Stimulated activated CD4-positive, alpha-beta T cell treated with anti-CD3 and anti-CD28 coated beads, Interleukin-15, amount 100 ng/mL, for 48 hours (primary cell): ENCODE results near the gene LMAN1L.

Experiments used
- DNase-seq, 2 donors: peaks; one replicate each; pipeline ENCODE4 v3.0.0-alpha.2; 2020; ENCODE audit warnings: low read depth in 2 of 2

LMAN1L gene

GRCh38 chr15:74837482-74838136 lies 25.0 kb downstream of the LMAN1L start:
- DNase-seq, result no peak

GRCh38 chr15:74838137-74838516 lies 25.5 kb downstream of the LMAN1L start:
- DNase-seq, result no peak

- no peak for DNase-seq
Observed at GRCh38 chr15:74838746-74839525, 26.3 kb downstream of the LMAN1L start.

- no peak for DNase-seq
Observed at GRCh38 chr15:74839526-74840395, 27.1 kb downstream of the LMAN1L start.

GRCh38 chr15:74840851-74841775 lies 28.5 kb downstream of the LMAN1L start:
- no peak for DNase-seq

GRCh38 chr15:74841891-74842373 lies 29.3 kb downstream of the LMAN1L start:
- no peak for DNase-seq

GRCh38 chr15:74842581-74843444 lies 30.2 kb downstream of the LMAN1L start, which contains the start of gene ULK3:
Gene ULK3 (minus strand): TSS chr15:74843156. CDS start chr15:74843105, 51 bp downstream.
- DNase-seq, result peak; percentile 86 to 90

- no peak for DNase-seq
Observed at GRCh38 chr15:74843445-74843828, 30.8 kb downstream of the LMAN1L start.

GRCh38 chr15:74843891-74844299 lies 31.3 kb downstream of the LMAN1L start:
- DNase-seq, result no peak

GRCh38 chr15:74844319-74845207 lies 31.9 kb downstream of the LMAN1L start:
- no peak for DNase-seq

GRCh38 chr15:74845208-74845568 lies 32.6 kb downstream of the LMAN1L start:
- DNase-seq, result peak; percentile 25 to 47

GRCh38 chr15:74845581-74845980 lies 32.9 kb downstream of the LMAN1L start:
- DNase-seq, result no peak

- DNase-seq, result no peak
Observed at GRCh38 chr15:74847432-74847831, 34.8 kb downstream of the LMAN1L start.

- no peak for DNase-seq
Observed at GRCh38 chr15:74850393-74850792, 37.8 kb downstream of the LMAN1L start.

- no peak for DNase-seq
Observed at GRCh38 chr15:74851960-74852359, 39.3 kb downstream of the LMAN1L start.

GRCh38 chr15:74854453-74855022 lies 41.9 kb downstream of the LMAN1L start:
- DNase-seq, result no peak

- no peak for DNase-seq
Observed at GRCh38 chr15:74855857-74856256, 43.2 kb downstream of the LMAN1L start.

GRCh38 chr15:74856537-74856936 lies 43.9 kb downstream of the LMAN1L start:
- DNase-seq, result no peak
